Coronary artery (tissue), 2 donors: ENCODE data around the gene EBF4.
A peak's percentile ranks its signal among the peaks of the same experiment; 100 is the strongest.

Experiments
- DNase-seq: peaks from one replicate; pipeline ENCODE4 v3.0.0-alpha.2; 2017; ENCODE audit warnings: low spot score
- H3K27ac ChIP-seq, 2 donors: fragments of 200-600 bp; sonication (generic); one replicate each; pipeline ENCODE4 v1.5.1; 2016 to 2019
- H3K4me3 ChIP-seq: fragments of 200-600 bp; sonication (generic); 2 replicates; pipeline ENCODE4 v1.5.1; 2016; ENCODE audit warnings: mild to moderate bottlenecking, moderate library complexity
- CTCF ChIP-seq: fragments of 200-600 bp; sonication (generic); IDR thresholded peaks from one replicate; pipeline ENCODE4 v1.5.1; 2019; ENCODE audit warnings: antibody characterized with exemption

EBF4 gene

GRCh38 chr20:2738331-2739041 is 45.9 kb downstream of the EBF4 start:
- DNase-seq, result no peak
- Histone ChIP-seq H3K4me3 (no peak overlapping the region), H3K27ac (no peak overlapping the region)
- TF ChIP-seq CTCF, result no peak

- no peak for TF ChIP-seq CTCF
- DNase-seq, result no peak
- Histone ChIP-seq H3K27ac (no peak overlapping the region), H3K4me3 (no peak overlapping the region)
These were observed 46.4 kb downstream of the EBF4 start for GRCh38 chr20:2739042-2739398.

- Histone ChIP-seq H3K27ac (no peak overlapping the region), H3K4me3 (no peak overlapping the region)
- no peak for TF ChIP-seq CTCF
- no peak for DNase-seq
These were observed 48.1 kb downstream of the EBF4 start for GRCh38 chr20:2740702-2741101.

- no peak for DNase-seq
- no peak for TF ChIP-seq CTCF
- Histone ChIP-seq H3K4me3 (no peak overlapping the region), H3K27ac (no peak overlapping the region)
These were observed 48.9 kb downstream of the EBF4 start for GRCh38 chr20:2741463-2741862.

GRCh38 chr20:2741881-2742280 is 49.3 kb downstream of the EBF4 start:
- DNase-seq, result no peak
- no peak overlapping the region for H3K27ac ChIP-seq
- H3K4me3 ChIP-seq, result no peak overlapping the region
- no peak for TF ChIP-seq CTCF

GRCh38 chr20:2742431-2742830 is 49.9 kb downstream of the EBF4 start:
- H3K4me3 ChIP-seq, result no peak overlapping the region
- no peak for DNase-seq
- no peak for TF ChIP-seq CTCF
- H3K27ac ChIP-seq, result no peak overlapping the region

- no peak overlapping the region for H3K27ac ChIP-seq
These were observed 50.5 kb downstream of the EBF4 start for GRCh38 chr20:2742934-2743559.

More at GRCh38 chr20:2742934-2743559, 50.5 kb downstream of the EBF4 start:
- H3K4me3 ChIP-seq, result no peak overlapping the region
- TF ChIP-seq CTCF, result peak; percentile 77
- DNase-seq, result no peak
